ENCODE measurements around the gene MS4A10.

MS4A10 gene

GRCh38 chr11:60831501-60832079 lies 46.5 kb downstream of the MS4A10 start:
- DNase-seq, result no peak

GRCh38 chr11:60834742-60835533 lies 49.8 kb downstream of the MS4A10 start:
- DNase-seq, result no peak

- no peak for DNase-seq
Measured at GRCh38 chr11:60835534-60835846, 50.4 kb downstream of the MS4A10 start.

DNA sequence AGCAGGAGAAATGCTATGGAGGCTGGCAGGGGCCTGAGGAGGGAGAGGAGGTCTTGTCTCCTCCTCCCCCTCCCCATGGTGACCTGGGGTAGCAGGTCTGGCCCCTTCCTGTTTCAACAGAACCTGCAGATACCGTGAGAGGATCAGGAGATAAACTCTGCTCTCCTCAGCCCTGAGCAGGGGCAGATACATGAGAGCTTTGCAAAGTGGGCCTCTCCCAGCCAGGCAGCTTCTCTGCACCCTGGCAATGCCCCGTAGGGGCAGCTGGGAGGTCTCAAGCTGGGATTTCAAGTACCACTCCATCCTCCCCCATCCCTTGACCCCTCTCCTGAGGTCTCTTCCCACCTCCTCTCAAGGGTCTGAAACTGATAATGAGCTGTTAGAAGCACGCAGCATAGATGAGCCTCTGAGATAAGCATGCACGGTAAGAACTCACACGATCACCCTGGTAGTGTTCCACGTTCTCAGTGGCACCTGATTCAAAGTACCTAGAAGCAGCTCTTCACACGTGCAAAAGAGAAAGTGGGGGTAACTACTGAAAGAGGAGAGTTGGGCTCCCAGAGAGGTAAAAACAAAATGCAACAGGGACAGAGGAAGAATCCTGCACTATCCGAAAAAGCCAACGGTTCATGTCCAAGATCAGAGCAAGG lies 51.9 kb downstream of the MS4A10 start:
- DNase-seq, result no peak

GRCh38 chr11:60838132-60838531 lies 53.0 kb downstream of the MS4A10 start:
- no peak for DNase-seq

- DNase-seq, result no peak
Measured at GRCh38 chr11:60840470-60841430, 55.6 kb downstream of the MS4A10 start.

GRCh38 chr11:60841797-60842667 lies 56.9 kb downstream of the MS4A10 start, which contains the start of gene CCDC86:
Gene CCDC86, plus strand, starts transcription at chr11:60842113. Its CDS starts 12 bp downstream, at chr11:60842125.
- DNase-seq, result peak; percentile 86 to 87

DNA sequence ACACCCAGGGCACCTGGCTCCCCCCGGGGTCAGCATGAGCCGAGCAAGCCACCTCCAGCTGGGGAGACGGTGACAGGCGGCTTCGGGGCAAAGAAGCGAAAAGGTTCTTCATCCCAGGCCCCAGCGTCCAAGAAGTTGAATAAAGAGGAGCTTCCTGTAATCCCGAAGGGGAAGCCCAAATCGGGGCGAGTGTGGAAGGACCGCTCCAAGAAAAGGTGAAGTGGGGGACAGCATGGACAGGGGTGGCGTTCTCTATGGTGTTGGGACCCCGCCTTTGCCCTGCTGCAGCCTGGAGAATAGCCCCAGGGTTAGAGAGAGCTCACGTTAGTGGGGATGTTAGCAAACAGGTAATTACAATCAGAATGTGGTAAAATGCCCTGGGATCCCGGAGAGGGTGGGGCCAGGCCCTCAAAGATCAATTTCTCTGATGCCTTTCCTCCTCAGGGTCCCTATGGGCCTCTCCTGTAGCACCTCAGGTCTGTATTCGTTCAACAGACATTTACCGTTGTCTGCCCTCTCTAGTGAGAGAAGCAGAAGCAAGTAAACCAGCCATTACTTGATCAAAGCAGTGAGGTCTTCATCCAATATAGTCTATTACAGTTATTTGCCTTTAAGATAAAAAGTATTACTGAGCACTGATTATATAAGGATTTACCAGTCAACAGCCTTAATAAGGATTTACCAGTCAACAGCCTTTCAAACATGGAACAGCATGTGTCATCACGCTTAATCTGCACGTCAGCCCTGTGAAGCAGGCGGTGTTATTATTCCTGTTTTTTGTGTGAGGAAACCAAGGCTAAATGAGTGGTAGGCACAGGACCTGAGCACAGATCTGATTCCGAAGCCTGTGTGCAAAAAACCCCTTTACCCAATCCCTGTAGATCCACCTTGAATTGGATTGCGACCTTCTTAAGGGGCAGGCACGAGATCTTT lies 57.8 kb downstream of the MS4A10 start:
- peak in 1 of 2 experiments; percentile 16 for DNase-seq

DNA sequence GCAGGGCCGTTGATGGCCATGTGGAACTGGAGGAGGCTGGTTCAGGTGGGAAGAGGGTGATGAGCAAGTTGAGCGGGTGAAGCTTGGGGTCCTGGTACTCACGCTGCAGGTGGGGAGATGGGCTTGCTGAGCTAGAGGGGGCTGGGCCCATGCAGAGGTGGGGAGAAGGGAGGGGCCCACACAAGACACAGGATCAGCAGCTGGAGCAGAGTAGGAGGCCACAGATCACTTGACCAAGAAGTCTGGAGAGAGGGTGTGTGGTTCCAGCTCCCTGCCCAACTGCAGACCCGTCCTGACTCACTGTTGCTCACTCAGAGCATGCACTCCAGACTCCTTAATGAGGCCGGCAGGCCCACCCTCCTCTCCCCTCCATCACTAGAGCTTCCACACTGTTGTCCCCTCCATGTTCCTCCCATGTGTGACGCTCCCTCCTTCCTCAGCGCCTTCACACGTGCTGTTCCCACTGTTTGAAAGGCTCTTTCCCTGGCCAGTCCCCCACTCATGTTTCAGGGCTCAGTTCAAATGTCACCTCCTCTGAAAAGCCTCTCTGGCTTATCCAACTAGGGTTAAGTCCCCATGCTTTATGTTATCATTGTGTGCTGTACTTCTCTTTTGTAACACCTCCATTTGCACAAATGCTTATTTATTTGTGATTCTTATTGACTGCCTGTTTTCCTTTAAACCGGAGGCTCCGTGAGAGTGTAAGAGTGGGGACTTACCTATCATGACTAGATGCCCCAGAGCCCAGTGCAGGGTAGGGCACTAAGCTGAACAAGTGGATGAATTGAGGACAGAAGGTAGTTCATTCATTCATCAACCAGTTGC lies 59.1 kb downstream of the MS4A10 start:
- DNase-seq, result no peak

DNA sequence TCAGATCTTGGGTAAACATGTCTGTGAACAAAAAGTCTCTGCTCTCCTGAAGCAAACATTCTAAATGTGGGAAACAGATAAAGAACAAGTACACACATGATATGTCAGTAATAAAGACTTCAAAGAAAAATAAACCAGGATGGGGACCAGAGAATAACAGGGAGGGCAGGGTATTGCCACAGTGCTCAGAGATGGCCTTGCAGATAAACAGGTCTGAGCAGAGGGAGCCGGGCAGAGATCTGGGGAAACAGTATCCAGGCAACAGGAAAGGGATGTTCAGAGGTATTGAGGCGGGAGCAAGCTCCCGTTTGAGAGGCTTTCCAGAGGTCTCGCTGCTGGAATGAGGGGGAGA lies 59.7 kb downstream of the MS4A10 start:
- no peak for DNase-seq

DNA sequence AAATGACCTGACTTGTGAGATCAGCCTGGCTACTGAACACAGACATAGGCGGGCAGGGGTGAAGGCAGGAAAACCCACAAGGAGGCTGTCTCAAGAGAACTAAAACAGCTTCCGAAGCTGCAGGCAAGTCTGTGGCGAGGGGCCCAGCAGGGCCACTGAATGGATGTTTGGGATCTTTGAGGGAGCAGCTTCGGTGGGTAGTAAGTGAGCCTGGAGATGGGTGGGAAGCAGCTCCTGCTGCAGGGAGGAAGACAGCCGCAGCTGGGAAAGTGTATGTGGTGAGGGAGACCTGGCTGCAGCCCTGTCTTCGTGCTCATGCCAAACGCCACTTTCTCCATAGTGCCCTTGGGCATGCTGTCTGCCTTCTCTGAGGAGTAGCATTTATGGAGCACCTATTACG lies 60.2 kb downstream of the MS4A10 start:
- no peak for DNase-seq

- DNase-seq, result no peak
Measured at GRCh38 chr11:60847281-60847680, 62.1 kb downstream of the MS4A10 start.

- DNase-seq, result no peak
Measured at GRCh38 chr11:60847896-60848295, 62.8 kb downstream of the MS4A10 start.

DNA sequence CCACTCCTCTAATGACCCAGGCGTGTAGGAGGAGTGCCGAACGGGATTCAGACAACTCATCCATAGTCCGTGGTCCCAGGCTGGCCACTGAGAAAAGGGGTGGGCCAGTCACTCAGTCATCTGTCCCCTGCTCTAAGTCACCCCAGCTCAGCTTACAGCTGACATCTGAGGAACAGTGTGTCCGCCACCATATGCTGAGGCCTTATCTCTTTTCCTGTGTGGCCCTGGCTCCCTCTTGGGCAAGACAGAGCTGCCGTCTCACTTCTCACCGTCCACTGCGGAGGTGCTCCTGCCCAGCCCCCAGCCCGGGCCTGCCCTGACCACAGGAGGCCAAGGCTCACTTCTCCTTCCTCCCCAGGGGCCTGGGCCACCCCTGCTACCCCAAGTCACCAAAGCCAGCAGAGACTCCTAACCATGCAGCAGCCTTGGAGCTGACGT lies 63.6 kb downstream of the MS4A10 start:
- DNase-seq, result no peak

DNA sequence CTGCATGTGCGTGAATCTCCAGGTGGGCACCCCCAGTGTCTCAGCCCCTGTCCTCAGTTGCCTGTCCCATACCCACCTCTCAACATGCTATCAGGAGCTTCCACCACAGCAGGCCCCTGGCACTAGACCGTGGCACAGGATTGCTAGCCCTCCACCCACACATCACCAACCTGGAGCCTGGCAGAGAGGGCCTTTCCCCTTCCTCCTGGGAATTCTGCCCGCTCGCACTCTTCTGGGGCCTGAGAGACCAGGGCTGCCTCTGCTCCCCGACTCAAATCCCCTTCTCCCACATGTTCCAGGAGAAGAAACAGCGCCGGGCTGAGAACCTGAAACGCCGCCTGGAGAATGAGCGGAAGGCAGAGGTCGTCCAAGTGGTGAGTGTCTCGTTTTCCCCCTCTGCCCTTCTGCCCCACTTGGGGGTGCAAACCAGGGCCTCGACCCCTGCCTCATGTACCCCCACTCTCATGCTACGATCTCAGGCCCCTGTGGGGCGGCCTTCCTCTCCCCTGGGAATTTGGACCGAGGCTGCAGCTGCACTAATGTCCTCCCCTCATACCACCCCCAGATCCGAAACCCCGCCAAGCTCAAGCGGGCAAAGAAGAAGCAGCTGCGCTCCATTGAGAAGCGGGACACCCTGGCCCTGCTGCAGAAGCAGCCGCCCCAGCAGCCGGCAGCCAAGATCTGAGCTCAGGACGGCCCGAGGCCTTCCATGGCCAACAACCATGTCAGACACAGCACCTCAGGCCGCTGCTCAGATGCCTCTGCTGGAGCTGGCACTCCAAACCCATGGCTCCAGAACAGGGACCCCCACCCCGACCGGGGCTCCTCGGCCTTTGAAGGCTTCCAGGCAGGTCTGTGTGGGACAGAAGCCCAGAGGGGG lies 64.7 kb downstream of the MS4A10 start:
- DNase-seq, result no peak
